HepG2 (cell line): ENCODE measurements around the gene VWCE. TPM values are rescaled to one million over a fixed set of nuclear protein-coding genes. Genes with fewer than 3 reads are reported as not detected.

Experiments used
- ARID2 ChIP-seq: sonication (generic); formaldehyde crosslinking; IDR thresholded peaks from 2 replicates; pipeline ENCODE4 v1.8.1; 2022; ENCODE audit warnings: mild to moderate bottlenecking, missing genetic modification reagents, borderline replicate concordance
- ARNT ChIP-seq: fragments of 450-650 bp; IDR thresholded peaks from 2 replicates; pipeline ENCODE4 v1.6.1; 2017
- BCL6 ChIP-seq: IDR thresholded peaks from 2 replicates; pipeline ENCODE4 v1.6.1; 2016; ENCODE audit warnings: missing genetic modification reagents, missing compliant biosample characterization
- CC2D1A ChIP-seq: sonication (generic); formaldehyde crosslinking; IDR thresholded peaks from 2 replicates; pipeline ENCODE4 v1.8.1; 2023; ENCODE audit warnings: mild to moderate bottlenecking, missing genetic modification reagents
- ERF ChIP-seq: IDR thresholded peaks from 2 replicates; pipeline ENCODE4 v1.6.1; 2018; ENCODE audit warnings: missing biosample characterization, missing genetic modification reagents
- GTF3A ChIP-seq: sonication (generic); formaldehyde crosslinking; conservative IDR thresholded peaks from 2 replicates; pipeline ENCODE4 v1.4.0; 2020; ENCODE audit warnings: mild to moderate bottlenecking, missing genetic modification reagents
- MBD4 ChIP-seq: IDR thresholded peaks from 2 replicates; pipeline ENCODE4 v1.6.1; 2012; ENCODE audit warnings: low read length, inconsistent platforms, borderline replicate concordance
- NR3C1 ChIP-seq: sonication (generic); formaldehyde crosslinking; IDR thresholded peaks from 2 replicates; pipeline ENCODE4 v1.4.0; 2020; ENCODE audit warnings: missing genetic modification reagents
- PAF1 ChIP-seq: IDR thresholded peaks from 2 replicates; pipeline ENCODE4 v1.6.1; 2016; ENCODE audit warnings: missing genetic modification reagents, missing compliant biosample characterization
- SALL1 ChIP-seq: sonication (generic); formaldehyde crosslinking; IDR thresholded peaks from 2 replicates; pipeline ENCODE4 v1.8.0; 2022; ENCODE audit warnings: mild to moderate bottlenecking, missing genetic modification reagents
- SP140L ChIP-seq: sonication (generic); formaldehyde crosslinking; IDR thresholded peaks from 2 replicates; pipeline ENCODE4 v1.4.0; 2020; ENCODE audit warnings: missing genetic modification reagents, borderline replicate concordance
- SRSF9 ChIP-seq: fragments of 200-400 bp; formaldehyde crosslinking; IDR thresholded peaks from 2 replicates; pipeline ENCODE4 v1.6.1; 2018; ENCODE audit warnings: borderline replicate concordance, mild to moderate bottlenecking, low read depth, low read length; ENCODE audit not compliant: insufficient read depth, poor library complexity, severe bottlenecking
- ZNF317 ChIP-seq: sonication (generic); formaldehyde crosslinking; IDR thresholded peaks from 2 replicates; pipeline ENCODE4 v1.5.0; 2020; ENCODE audit warnings: mild to moderate bottlenecking, missing genetic modification reagents
- ZNF607 ChIP-seq: sonication (generic); formaldehyde crosslinking; IDR thresholded peaks from 2 replicates; pipeline ENCODE4 v1.5.1; 2020; ENCODE audit warnings: missing genetic modification reagents, mild to moderate bottlenecking, borderline replicate concordance
- ZNF670 ChIP-seq: sonication (generic); formaldehyde crosslinking; IDR thresholded peaks from 2 replicates; pipeline ENCODE4 v1.8.0; 2022; ENCODE audit warnings: mild to moderate bottlenecking, missing genetic modification reagents, borderline replicate concordance
- polyA plus RNA-seq, 8 experiments: library from polyadenylated mRNA; depleted of rRNA in 3 of 8; stranded (reverse) in 7 of 8; unstranded in 1 of 8; fragments of >200 nt; fragmentation: Illumina TruSeq in 4 of 8; extraction: Trizol in 4 of 8; gene quantifications; 2 replicates each; pipeline versions ENCODE4 v1.2.1 to v1.2.3, GENCODE V29; 2011 to 2016; ENCODE audit warnings: low read depth in 4 of 8, missing spikeins in 1 of 8, mixed read lengths in 1 of 8; ENCODE audit not compliant: insufficient read depth in 1 of 8
- total RNA-seq, 5 experiments: library from RNA; depleted of rRNA; stranded (reverse); fragments of >200 nt; fragmentation: Illumina TruSeq; extraction: Trizol; gene quantifications; 2 replicates each; pipeline ENCODE4 v1.2.3, GENCODE V29; 2016; ENCODE audit warnings: low read depth in 1 of 5
- TF ChIP-seq, protein P1 (sequence below), 2 experiments: sonication (generic) in 1 of 2; formaldehyde crosslinking in 1 of 2; IDR thresholded peaks; 2 replicates each; pipeline versions ENCODE4 v1.5.1 to v1.6.1; 2011 to 2020; ENCODE audit warnings: borderline replicate concordance in 1 of 2, low read depth in 1 of 2, low read length in 1 of 2, mild to moderate bottlenecking in 1 of 2, missing genetic modification reagents in 1 of 2, moderate library complexity in 1 of 2
- TF ChIP-seq, protein P2 (sequence below): fragments of 450-650 bp; IDR thresholded peaks from 2 replicates; pipeline ENCODE4 v1.6.1; 2017
- TF ChIP-seq, protein P3 (sequence below): sonication (generic); formaldehyde crosslinking; IDR thresholded peaks from 2 replicates; pipeline ENCODE4 v1.5.0; 2020; ENCODE audit warnings: mild to moderate bottlenecking, missing genetic modification reagents
- TF ChIP-seq, protein P4 (sequence below): sonication (generic); formaldehyde crosslinking; IDR thresholded peaks from 2 replicates; pipeline ENCODE4 v1.8.1; 2023; ENCODE audit warnings: missing genetic modification reagents, mild to moderate bottlenecking, borderline replicate concordance

VWCE gene
- total and polyA plus RNA-seq, 2 of the 13 experiments (the other 11 are each of a cell fraction or from before 2014, with no cell fraction given), result 27.6 to 58.3 TPM

DNA sequence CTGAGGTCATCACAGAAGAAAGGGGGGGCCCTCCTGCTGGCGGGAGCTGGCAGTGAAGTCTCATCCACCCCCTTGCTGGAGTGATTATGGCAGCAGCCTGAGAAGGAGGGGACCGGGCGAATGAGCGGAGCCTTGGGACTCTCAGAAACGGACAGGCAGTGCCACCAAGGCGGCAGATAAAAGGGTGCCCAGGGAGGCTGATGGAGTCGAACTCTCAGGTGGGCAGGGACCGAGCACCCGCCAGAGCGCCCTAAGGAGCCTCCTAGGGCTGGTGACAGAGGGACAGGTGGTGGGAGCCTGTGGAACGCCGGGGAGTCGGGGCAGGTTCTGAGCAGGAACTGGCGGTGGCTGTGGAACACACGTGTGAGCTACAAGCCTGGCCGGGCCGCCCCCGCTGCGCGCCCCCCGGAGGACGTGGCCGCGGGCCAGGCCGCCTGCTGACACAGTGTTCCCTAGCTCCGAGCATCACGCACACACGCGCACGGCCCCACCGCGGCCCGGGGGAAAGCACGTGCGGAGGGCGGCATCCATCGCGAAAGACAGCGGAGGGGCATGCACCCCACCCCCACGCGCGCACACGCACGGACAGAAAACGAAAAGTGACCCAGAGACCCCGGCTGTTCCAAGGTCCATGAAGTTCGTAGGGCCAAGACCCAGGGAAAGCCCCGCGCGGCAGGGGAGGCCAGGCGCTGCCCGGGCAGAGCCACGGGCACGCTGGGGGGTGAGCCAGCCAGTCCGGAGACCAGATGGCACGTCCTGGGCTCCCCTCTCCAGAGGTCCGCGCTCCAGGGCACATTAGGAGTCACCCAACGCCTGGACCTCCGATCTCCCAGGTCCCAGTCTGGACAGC is 1.0 kb downstream of the VWCE start (continued):
- TF ChIP-seq ERF (CRISPR knock-in tag) (peak; percentile 42; the same call in 1 of the 2 replicates), CC2D1A (CRISPR knock-in tag) (no peak), ZNF607 (CRISPR knock-in tag) (peak; percentile 66; the same call in 1 of the 2 replicates), SRSF9 (no peak), PAF1 (CRISPR knock-in tag) (no peak), ZNF670 (no peak), SP140L (no peak), GTF3A (CRISPR knock-in tag) (no peak), MBD4 (no peak), ARNT (no peak), ZNF317 (CRISPR knock-in tag) (peak; percentile 57; the same call in 1 of the 2 replicates), SALL1 (CRISPR knock-in tag) (peak; percentile 57; the same call in 1 of the 2 replicates), ARID2 (peak; percentile 89), NR3C1 (CRISPR knock-in tag) (no peak), BCL6 (CRISPR knock-in tag) (0 out of 2 replicates have a peak, but pooled peaks have one; percentile 4)
- TF ChIP-seq, protein P1, sequence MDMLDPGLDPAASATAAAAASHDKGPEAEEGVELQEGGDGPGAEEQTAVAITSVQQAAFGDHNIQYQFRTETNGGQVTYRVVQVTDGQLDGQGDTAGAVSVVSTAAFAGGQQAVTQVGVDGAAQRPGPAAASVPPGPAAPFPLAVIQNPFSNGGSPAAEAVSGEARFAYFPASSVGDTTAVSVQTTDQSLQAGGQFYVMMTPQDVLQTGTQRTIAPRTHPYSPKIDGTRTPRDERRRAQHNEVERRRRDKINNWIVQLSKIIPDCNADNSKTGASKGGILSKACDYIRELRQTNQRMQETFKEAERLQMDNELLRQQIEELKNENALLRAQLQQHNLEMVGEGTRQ (IDR thresholded peaks at IDR 0.05; ENCODE audit: low read depth, low read length), result no peak
- TF ChIP-seq, protein P1 (CRISPR knock-in tag; IDR thresholded peaks at IDR 0.05; ENCODE audit: borderline replicate concordance), result no peak
- TF ChIP-seq, protein P2, sequence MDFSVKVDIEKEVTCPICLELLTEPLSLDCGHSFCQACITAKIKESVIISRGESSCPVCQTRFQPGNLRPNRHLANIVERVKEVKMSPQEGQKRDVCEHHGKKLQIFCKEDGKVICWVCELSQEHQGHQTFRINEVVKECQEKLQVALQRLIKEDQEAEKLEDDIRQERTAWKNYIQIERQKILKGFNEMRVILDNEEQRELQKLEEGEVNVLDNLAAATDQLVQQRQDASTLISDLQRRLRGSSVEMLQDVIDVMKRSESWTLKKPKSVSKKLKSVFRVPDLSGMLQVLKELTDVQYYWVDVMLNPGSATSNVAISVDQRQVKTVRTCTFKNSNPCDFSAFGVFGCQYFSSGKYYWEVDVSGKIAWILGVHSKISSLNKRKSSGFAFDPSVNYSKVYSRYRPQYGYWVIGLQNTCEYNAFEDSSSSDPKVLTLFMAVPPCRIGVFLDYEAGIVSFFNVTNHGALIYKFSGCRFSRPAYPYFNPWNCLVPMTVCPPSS, result no peak
- TF ChIP-seq, protein P3, sequence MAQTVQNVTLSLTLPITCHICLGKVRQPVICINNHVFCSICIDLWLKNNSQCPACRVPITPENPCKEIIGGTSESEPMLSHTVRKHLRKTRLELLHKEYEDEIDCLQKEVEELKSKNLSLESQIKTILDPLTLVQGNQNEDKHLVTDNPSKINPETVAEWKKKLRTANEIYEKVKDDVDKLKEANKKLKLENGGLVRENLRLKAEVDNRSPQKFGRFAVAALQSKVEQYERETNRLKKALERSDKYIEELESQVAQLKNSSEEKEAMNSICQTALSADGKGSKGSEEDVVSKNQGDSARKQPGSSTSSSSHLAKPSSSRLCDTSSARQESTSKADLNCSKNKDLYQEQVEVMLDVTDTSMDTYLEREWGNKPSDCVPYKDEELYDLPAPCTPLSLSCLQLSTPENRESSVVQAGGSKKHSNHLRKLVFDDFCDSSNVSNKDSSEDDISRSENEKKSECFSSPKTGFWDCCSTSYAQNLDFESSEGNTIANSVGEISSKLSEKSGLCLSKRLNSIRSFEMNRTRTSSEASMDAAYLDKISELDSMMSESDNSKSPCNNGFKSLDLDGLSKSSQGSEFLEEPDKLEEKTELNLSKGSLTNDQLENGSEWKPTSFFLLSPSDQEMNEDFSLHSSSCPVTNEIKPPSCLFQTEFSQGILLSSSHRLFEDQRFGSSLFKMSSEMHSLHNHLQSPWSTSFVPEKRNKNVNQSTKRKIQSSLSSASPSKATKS (CRISPR knock-in tag), result no peak; the same call in 1 of the 2 replicates
- TF ChIP-seq, protein P4, sequence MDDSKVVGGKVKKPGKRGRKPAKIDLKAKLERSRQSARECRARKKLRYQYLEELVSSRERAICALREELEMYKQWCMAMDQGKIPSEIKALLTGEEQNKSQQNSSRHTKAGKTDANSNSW (CRISPR knock-in tag), result no peak
